HepG2 (cell line): ENCODE measurements around the gene DDX49. TPM values are rescaled to one million over a fixed set of nuclear protein-coding genes. Genes with fewer than 3 reads are reported as not detected.

ENCODE experiments used
- ARNTL ChIP-seq: sonication (generic); formaldehyde crosslinking; IDR thresholded peaks from 2 replicates; pipeline ENCODE4 v1.4.0; 2020; ENCODE audit warnings: mild to moderate bottlenecking, missing genetic modification reagents
- ATF3 ChIP-seq: sonication (generic); formaldehyde crosslinking; IDR thresholded peaks from 2 replicates; pipeline ENCODE4 v1.4.0; 2020; ENCODE audit warnings: missing genetic modification reagents
- BCL6 ChIP-seq: IDR thresholded peaks from 2 replicates; pipeline ENCODE4 v1.6.1; 2016; ENCODE audit warnings: missing genetic modification reagents, missing compliant biosample characterization
- ETV6 ChIP-seq: sonication (generic); formaldehyde crosslinking; conservative IDR thresholded peaks from 2 replicates; pipeline ENCODE4 v1.4.0; 2020; ENCODE audit warnings: missing genetic modification reagents
- IRF2 ChIP-seq: IDR thresholded peaks from 2 replicates; pipeline ENCODE4 v1.6.1; 2018; ENCODE audit warnings: missing genetic modification reagents, missing compliant biosample characterization
- MAFK ChIP-seq, 2 experiments: IDR thresholded peaks in 1 of 2; conservative IDR thresholded peaks in 1 of 2; 2 replicates each; pipeline ENCODE4 v1.6.1; 2011; ENCODE audit warnings: improper control_type of control experiment in 2 of 2, low read length in 2 of 2
- MATR3 ChIP-seq: sonication (generic); formaldehyde crosslinking; IDR thresholded peaks from 2 replicates; pipeline ENCODE4 v1.4.0; 2020; ENCODE audit warnings: missing genetic modification reagents
- MEIS1 ChIP-seq: sonication (generic); formaldehyde crosslinking; IDR thresholded peaks from 2 replicates; pipeline ENCODE4 v1.9.0; 2021; ENCODE audit warnings: mild to moderate bottlenecking, missing genetic modification reagents, moderate library complexity, borderline replicate concordance
- MTA3 ChIP-seq: sonication (generic); formaldehyde crosslinking; IDR thresholded peaks from 2 replicates; pipeline ENCODE4 v1.4.0; 2020; ENCODE audit warnings: missing genetic modification reagents
- NBN ChIP-seq: fragments of 450-650 bp; conservative IDR thresholded peaks from 2 replicates; pipeline ENCODE4 v1.6.1; 2017
- NR2F2 ChIP-seq: IDR thresholded peaks from 2 replicates; pipeline ENCODE4 v1.6.1; 2012; ENCODE audit warnings: low read depth, inconsistent platforms, borderline replicate concordance
- RCOR2 ChIP-seq: IDR thresholded peaks from 2 replicates; pipeline ENCODE4 v1.6.1; 2016; ENCODE audit warnings: missing biosample characterization, missing genetic modification reagents
- RFX3 ChIP-seq: IDR thresholded peaks from 2 replicates; pipeline ENCODE4 v1.6.1; 2016; ENCODE audit warnings: missing biosample characterization, missing genetic modification reagents
- SALL1 ChIP-seq: sonication (generic); formaldehyde crosslinking; IDR thresholded peaks from 2 replicates; pipeline ENCODE4 v1.8.0; 2022; ENCODE audit warnings: mild to moderate bottlenecking, missing genetic modification reagents
- SALL2 ChIP-seq: sonication (generic); formaldehyde crosslinking; IDR thresholded peaks from 2 replicates; pipeline ENCODE4 v1.8.1; 2023; ENCODE audit warnings: mild to moderate bottlenecking, missing genetic modification reagents, inconsistent platforms
- ZFP36L1 ChIP-seq: sonication (generic); formaldehyde crosslinking; IDR thresholded peaks from 2 replicates; pipeline ENCODE4 v1.8.0; 2022; ENCODE audit warnings: mild to moderate bottlenecking, missing genetic modification reagents, moderate library complexity
- ZFX ChIP-seq: sonication (generic); formaldehyde crosslinking; IDR thresholded peaks from 2 replicates; pipeline ENCODE4 v1.4.0; 2020; ENCODE audit warnings: mild to moderate bottlenecking, low read depth, missing genetic modification reagents, moderate library complexity
- ZKSCAN8 ChIP-seq: IDR thresholded peaks from 2 replicates; pipeline ENCODE4 v1.6.1; 2016; ENCODE audit warnings: borderline replicate concordance, missing genetic modification reagents, missing compliant biosample characterization
- ZNF138 ChIP-seq: sonication (generic); formaldehyde crosslinking; IDR thresholded peaks from 2 replicates; pipeline ENCODE4 v1.5.0; 2020; ENCODE audit warnings: mild to moderate bottlenecking, low read depth, missing genetic modification reagents
- ZNF30 ChIP-seq: sonication (generic); formaldehyde crosslinking; IDR thresholded peaks from 2 replicates; pipeline ENCODE4 v1.5.0; 2020; ENCODE audit warnings: mild to moderate bottlenecking, missing genetic modification reagents
- ZNF446 ChIP-seq: sonication (generic); formaldehyde crosslinking; IDR thresholded peaks from 2 replicates; pipeline ENCODE4 v1.5.0; 2020; ENCODE audit warnings: mild to moderate bottlenecking, missing genetic modification reagents
- ZNF580 ChIP-seq: IDR thresholded peaks from 2 replicates; pipeline ENCODE4 v1.6.1; 2016; ENCODE audit warnings: low read depth, borderline replicate concordance
- ZNF607 ChIP-seq: sonication (generic); formaldehyde crosslinking; IDR thresholded peaks from 2 replicates; pipeline ENCODE4 v1.5.1; 2020; ENCODE audit warnings: missing genetic modification reagents, mild to moderate bottlenecking, borderline replicate concordance
- ZNF614 ChIP-seq: IDR thresholded peaks from 2 replicates; pipeline ENCODE4 v1.6.1; 2018; ENCODE audit warnings: missing biosample characterization, missing genetic modification reagents, inconsistent platforms, borderline replicate concordance
- ZNF746 ChIP-seq: sonication (generic); formaldehyde crosslinking; IDR thresholded peaks from 2 replicates; pipeline ENCODE4 v1.8.0; 2022; ENCODE audit warnings: mild to moderate bottlenecking, missing genetic modification reagents
- ZSCAN20 ChIP-seq: sonication (generic); formaldehyde crosslinking; IDR thresholded peaks from 2 replicates; pipeline ENCODE4 v1.4.0; 2020; ENCODE audit warnings: missing genetic modification reagents, mild to moderate bottlenecking, borderline replicate concordance
- ZSCAN5A ChIP-seq: sonication (generic); formaldehyde crosslinking; IDR thresholded peaks from 2 replicates; pipeline ENCODE4 v1.8.0; 2022; ENCODE audit warnings: mild to moderate bottlenecking, missing genetic modification reagents, borderline replicate concordance
- polyA plus RNA-seq, 8 experiments: library from polyadenylated mRNA; depleted of rRNA in 3 of 8; stranded (reverse) in 7 of 8; unstranded in 1 of 8; fragments of >200 nt; fragmentation: Illumina TruSeq in 4 of 8; extraction: Trizol in 4 of 8; gene quantifications; 2 replicates each; pipeline versions ENCODE4 v1.2.1 to v1.2.3, GENCODE V29; 2011 to 2016; ENCODE audit warnings: low read depth in 4 of 8, missing spikeins in 1 of 8, mixed read lengths in 1 of 8; ENCODE audit not compliant: insufficient read depth in 1 of 8
- total RNA-seq, 5 experiments: library from RNA; depleted of rRNA; stranded (reverse); fragments of >200 nt; fragmentation: Illumina TruSeq; extraction: Trizol; gene quantifications; 2 replicates each; pipeline ENCODE4 v1.2.3, GENCODE V29; 2016; ENCODE audit warnings: low read depth in 1 of 5
- TF ChIP-seq, protein P1 (sequence below): sonication (generic); formaldehyde crosslinking; IDR thresholded peaks from 2 replicates; pipeline ENCODE4 v1.5.1; 2020; ENCODE audit warnings: mild to moderate bottlenecking, missing genetic modification reagents, borderline replicate concordance

The DDX49 gene
- total and polyA plus RNA-seq, 2 of the 13 experiments (the other 11 are each of a cell fraction or from before 2014, with no cell fraction given): 27.0 to 46.2 TPM

GRCh38 chr19:18919086-18919899, at the start of gene DDX49, which contains the start of gene COPE (continued):
- TF ChIP-seq ZNF746 (CRISPR knock-in tag) (peak; percentile 62; the same call in 1 of the 2 replicates), BCL6 (CRISPR knock-in tag) (no peak), ZFX (CRISPR knock-in tag) (peak; percentile 62; the same call in 1 of the 2 replicates), MEIS1 (CRISPR knock-in tag) (no peak; the same call in 1 of the 2 replicates), ZNF138 (CRISPR knock-in tag) (0 out of 2 replicates have a peak, but pooled peaks have one; percentile 34), NBN (no peak), SALL1 (CRISPR knock-in tag) (peak; percentile 47; the same call in 1 of the 2 replicates), MATR3 (no peak), ZSCAN20 (peak; percentile 73; the same call in 1 of the 2 replicates), RCOR2 (no peak), ZKSCAN8 (CRISPR knock-in tag) (no peak; the same call in 1 of the 2 replicates), SALL2 (CRISPR knock-in tag) (no peak), ZNF607 (CRISPR knock-in tag) (peak; percentile 50; the same call in 1 of the 2 replicates), ZSCAN5A (CRISPR knock-in tag) (no peak), ETV6 (no peak), ZFP36L1 (CRISPR knock-in tag) (no peak), ARNTL (CRISPR knock-in tag) (peak; percentile 58; the same call in 1 of the 2 replicates), RFX3 (0 out of 2 replicates have a peak, but pooled peaks have one; percentile 14), MTA3 (CRISPR knock-in tag) (no peak), ZNF446 (CRISPR knock-in tag) (no peak), ZNF580 (CRISPR knock-in tag) (peak; percentile 44; the same call in 1 of the 2 replicates), NR2F2 (0 out of 2 replicates have a peak, but pooled peaks have one; percentile 9), ZNF614 (no peak; the same call in 1 of the 2 replicates), ZNF30 (CRISPR knock-in tag) (no peak), ATF3 (0 out of 2 replicates have a peak, but pooled peaks have one; percentile 18), MAFK (conservative IDR thresholded peaks at IDR 0.05 in 1 of 2, IDR thresholded peaks at IDR 0.05 in 1 of 2; ENCODE audit: low read length in 2 of 2) (0 out of 4 replicates have a peak, but pooled peaks have one; percentile 1 to 2), IRF2 (CRISPR knock-in tag) (peak; percentile 85)
- TF ChIP-seq, protein P1, sequence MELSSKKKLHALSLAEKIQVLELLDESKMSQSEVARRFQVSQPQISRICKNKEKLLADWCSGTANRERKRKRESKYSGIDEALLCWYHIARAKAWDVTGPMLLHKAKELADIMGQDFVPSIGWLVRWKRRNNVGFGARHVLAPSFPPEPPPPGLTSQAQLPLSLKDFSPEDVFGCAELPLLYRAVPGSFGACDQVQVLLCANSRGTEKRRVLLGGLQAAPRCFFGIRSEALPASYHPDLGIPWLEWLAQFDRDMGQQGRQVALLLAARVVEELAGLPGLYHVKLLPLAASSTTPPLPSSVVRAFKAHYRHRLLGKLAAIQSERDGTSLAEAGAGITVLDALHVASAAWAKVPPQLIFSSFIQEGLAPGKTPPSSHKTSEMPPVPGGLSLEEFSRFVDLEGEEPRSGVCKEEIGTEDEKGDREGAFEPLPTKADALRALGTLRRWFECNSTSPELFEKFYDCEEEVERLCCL (CRISPR knock-in tag): no peak
